ENCODE measurements around the gene ACTL9. TPM values are rescaled to one million over a fixed set of nuclear protein-coding genes. Genes with fewer than 3 reads are reported as not detected.
A peak's percentile ranks its signal among the peaks of the same experiment; 100 is the strongest.

ACTL9 gene
- total RNA-seq, 1 experiment from 2014 or later = not detected

DNA sequence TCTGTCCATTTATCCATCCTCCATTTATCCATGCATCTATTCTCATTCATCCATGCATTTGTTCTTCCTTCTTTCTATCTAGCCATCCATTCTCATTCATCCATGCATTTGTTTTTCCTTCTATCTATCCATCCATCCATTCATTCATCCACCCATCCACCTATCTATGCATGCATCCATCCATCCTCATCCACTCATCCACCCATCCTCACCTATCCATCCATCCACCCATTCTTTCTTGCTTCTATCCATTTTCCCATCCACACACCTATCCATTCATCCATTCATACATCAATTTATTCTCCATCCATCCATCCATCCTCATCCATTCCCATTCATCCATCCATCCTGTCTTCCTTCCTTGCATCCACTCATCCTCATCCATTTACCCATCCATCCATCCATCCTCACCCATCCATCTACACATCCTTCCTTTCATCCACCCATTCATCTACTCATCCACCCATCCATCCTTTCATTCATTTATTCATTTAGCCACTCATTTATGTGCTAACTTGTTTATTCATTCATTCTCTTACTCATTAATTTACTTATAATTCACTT is 20.3 kb downstream of the ACTL9 start:
- Histone ChIP-seq H3K27ac (no peak overlapping the region), H3K4me3 (no peak overlapping the region), H3K36me3 (no peaks in the 10 kb centered on the region), H3K4me1 (replicated peaks) (no peaks in the 10 kb centered on the region), H3K9me3 (replicated peaks) (no peaks in the 10 kb centered on the region; the same call in 1 of the 2 replicates), H3K27me3 (replicated peaks) (no peaks in the 10 kb centered on the region)
- DNase-seq (ENCODE audit: low read depth in 1 of 2, low spot score in 2 of 2) = no peak

GRCh38 chr19:8675066-8675465 is 23.5 kb downstream of the ACTL9 start:
- H3K4me3 ChIP-seq = no peak overlapping the region
- no peaks in the 10 kb centered on the region for H3K27me3 ChIP-seq (replicated peaks)
- H3K27ac ChIP-seq = no peak overlapping the region
- no peaks in the 10 kb centered on the region for H3K36me3 ChIP-seq
- DNase-seq (ENCODE audit: low read depth in 1 of 2, low spot score in 2 of 2) = no peak
- H3K4me1 ChIP-seq (replicated peaks) = no peaks in the 10 kb centered on the region
- no peaks in the 10 kb centered on the region; the same call in 1 of the 2 replicates for H3K9me3 ChIP-seq (replicated peaks)

DNA sequence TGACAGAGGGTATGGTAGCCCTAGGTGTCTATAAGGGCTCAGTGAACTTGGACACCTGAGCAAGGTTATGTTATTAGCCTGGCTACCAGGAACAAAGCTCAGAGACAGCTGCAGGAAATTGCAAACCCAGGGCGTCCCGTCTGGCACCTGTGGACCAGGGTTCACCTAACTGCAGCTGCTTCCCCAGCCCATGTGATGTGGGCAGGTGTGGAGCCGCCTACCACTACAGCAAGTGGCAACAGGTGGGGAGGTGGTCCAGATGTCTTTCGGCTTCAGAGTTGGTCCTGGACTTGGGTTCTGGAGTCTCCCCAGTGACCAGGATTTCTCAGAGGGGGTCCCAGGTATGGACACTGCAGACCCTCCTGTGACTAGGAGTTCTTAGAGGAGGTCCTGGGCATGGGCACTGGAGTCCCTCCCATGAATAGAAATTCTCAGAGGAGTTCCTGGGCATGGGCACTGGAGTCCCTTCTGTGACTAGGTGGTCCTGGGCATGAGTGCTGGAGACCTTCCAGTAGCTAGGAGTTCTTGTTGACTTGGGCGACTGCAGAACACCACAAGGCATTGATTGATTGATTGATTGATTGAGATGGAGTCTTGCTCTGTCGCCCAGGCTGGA is 25.2 kb downstream of the ACTL9 start:
- H3K9me3 ChIP-seq (replicated peaks) = no peaks in the 10 kb centered on the region; the same call in 1 of the 2 replicates
- no peak for DNase-seq (ENCODE audit: low read depth in 1 of 2, low spot score in 2 of 2)

DNA sequence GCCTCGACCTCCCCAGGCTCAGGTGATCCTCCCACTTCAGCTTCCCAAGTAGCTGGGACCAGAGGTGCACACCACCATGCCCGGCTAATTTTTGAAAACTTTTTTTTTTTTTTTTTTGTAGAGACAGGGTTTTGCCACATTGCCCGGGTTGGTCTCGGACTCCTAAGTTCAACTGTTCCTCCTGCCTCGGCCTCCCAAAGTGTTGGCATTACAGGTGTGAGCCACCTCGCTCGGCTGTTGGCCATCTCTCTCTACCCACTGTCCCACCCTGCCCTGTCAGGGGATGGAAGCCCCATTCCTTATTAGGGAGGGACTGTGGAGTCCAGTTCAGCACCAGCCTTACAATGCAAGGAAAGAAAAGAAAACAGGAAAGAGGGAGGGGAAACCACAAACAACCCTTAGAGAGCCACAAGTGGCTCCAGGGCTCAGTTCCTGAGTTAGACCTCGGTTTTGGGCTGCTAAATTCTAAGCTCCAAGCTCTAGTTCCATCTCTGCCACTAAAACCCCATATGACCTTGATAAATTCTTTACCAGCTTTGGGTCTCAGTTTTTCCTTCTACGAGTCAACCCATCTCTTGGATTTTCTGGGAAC is 31.7 kb downstream of the ACTL9 start:
- Histone ChIP-seq H3K27ac (no peak overlapping the region), H3K4me3 (no peak overlapping the region), H3K9me3 (replicated peaks) (no peaks in the 10 kb centered on the region), H3K27me3 (replicated peaks) (no peaks in the 10 kb centered on the region), H3K36me3 (no peaks in the 10 kb centered on the region), H3K4me1 (replicated peaks) (no peaks in the 10 kb centered on the region)
- DNase-seq (ENCODE audit: low read depth in 1 of 2, low spot score in 2 of 2) = no peak

More for the DNA sequence above, 25.2 kb downstream of the ACTL9 start:
- Histone ChIP-seq H3K36me3 (no peaks in the 10 kb centered on the region), H3K27me3 (replicated peaks) (no peaks in the 10 kb centered on the region), H3K4me1 (replicated peaks) (no peaks in the 10 kb centered on the region), H3K27ac (no peak overlapping the region), H3K4me3 (no peak overlapping the region)

DNA sequence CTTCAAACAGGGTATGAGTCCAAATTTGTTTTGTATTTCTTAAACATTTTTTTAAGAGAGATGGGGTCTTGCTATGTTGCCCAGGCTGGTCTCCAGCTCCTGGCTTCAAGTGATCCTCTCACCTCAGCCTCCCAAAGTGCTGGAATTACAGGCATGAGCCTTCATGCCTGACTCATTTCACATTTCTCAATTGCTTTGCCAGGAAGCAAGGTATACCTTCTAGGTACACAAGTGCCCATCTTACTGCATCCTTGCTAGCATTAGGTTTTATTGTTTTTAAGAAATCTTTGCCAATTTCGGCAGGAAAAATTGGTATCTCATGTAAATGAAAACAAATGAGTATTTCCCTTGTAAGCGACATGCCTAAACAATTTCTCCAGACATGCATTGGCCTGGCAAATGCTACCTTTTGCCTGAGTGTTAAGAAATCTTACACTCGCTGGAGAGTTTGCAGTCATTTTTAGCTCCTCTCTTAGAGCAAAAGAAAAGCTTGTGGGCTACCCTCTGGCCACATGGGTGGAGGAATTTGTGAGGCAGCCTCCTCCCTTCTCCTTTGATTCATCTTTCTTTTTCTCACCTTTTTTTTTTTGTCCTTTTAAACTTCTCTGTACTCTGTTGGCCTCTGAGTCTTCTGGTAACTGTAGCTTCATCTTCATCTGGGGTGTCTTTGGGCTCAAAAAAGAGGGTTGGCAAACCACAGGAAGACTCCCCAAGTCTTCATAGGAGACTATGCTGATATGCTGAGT is 33.0 kb downstream of the ACTL9 start:
- Histone ChIP-seq H3K4me3 (no peak overlapping the region), H3K27ac (no peak overlapping the region), H3K27me3 (replicated peaks) (no peaks in the 10 kb centered on the region), H3K36me3 (no peaks in the 10 kb centered on the region), H3K9me3 (replicated peaks) (no peaks in the 10 kb centered on the region), H3K4me1 (replicated peaks) (no peaks in the 10 kb centered on the region)
- no peak for DNase-seq (ENCODE audit: low read depth in 1 of 2, low spot score in 2 of 2)

- no peak overlapping the region for H3K27ac ChIP-seq
- no peak for DNase-seq (ENCODE audit: low read depth in 1 of 2, low spot score in 2 of 2)
- no peaks in the 10 kb centered on the region for H3K36me3 ChIP-seq
- H3K9me3 ChIP-seq (replicated peaks) = no peaks in the 10 kb centered on the region
- no peaks in the 10 kb centered on the region for H3K27me3 ChIP-seq (replicated peaks)
- H3K4me1 ChIP-seq (replicated peaks) = no peaks in the 10 kb centered on the region
- no peak overlapping the region for H3K4me3 ChIP-seq
Observed at GRCh38 chr19:8664671-8665057, 33.9 kb downstream of the ACTL9 start.

GRCh38 chr19:8663920-8664670 is 34.5 kb downstream of the ACTL9 start:
- Histone ChIP-seq H3K36me3 (no peaks in the 10 kb centered on the region), H3K4me3 (no peak overlapping the region), H3K9me3 (replicated peaks) (no peaks in the 10 kb centered on the region), H3K4me1 (replicated peaks) (no peaks in the 10 kb centered on the region), H3K27ac (no peak overlapping the region), H3K27me3 (replicated peaks) (no peaks in the 10 kb centered on the region)
- no peak for DNase-seq (ENCODE audit: low read depth in 1 of 2, low spot score in 2 of 2)

GRCh38 chr19:8662263-8662662 is 36.3 kb downstream of the ACTL9 start:
- 0 out of 2 replicates have a peak, but pooled peaks cover 2% of the 10 kb centered on the region for H3K27me3 ChIP-seq (replicated peaks)
- no peak for DNase-seq (ENCODE audit: low read depth in 1 of 2, low spot score in 2 of 2)
- no peak overlapping the region for H3K27ac ChIP-seq
- H3K36me3 ChIP-seq = no peaks in the 10 kb centered on the region
- no peaks in the 10 kb centered on the region for H3K9me3 ChIP-seq (replicated peaks)
- no peaks in the 10 kb centered on the region for H3K4me1 ChIP-seq (replicated peaks)
- no peak overlapping the region for H3K4me3 ChIP-seq

- no peak overlapping the region for H3K27ac ChIP-seq
- no peaks in the 10 kb centered on the region for H3K4me1 ChIP-seq (replicated peaks)
- no peaks in the 10 kb centered on the region for H3K36me3 ChIP-seq
- no peak overlapping the region for H3K4me3 ChIP-seq
- no peak for DNase-seq (ENCODE audit: low read depth in 1 of 2, low spot score in 2 of 2)
- H3K9me3 ChIP-seq (replicated peaks) = no peaks in the 10 kb centered on the region
- 0 out of 2 replicates have a peak, but pooled peaks cover 2% of the 10 kb centered on the region for H3K27me3 ChIP-seq (replicated peaks)
Observed at GRCh38 chr19:8659905-8660304, 38.7 kb downstream of the ACTL9 start.

DNA sequence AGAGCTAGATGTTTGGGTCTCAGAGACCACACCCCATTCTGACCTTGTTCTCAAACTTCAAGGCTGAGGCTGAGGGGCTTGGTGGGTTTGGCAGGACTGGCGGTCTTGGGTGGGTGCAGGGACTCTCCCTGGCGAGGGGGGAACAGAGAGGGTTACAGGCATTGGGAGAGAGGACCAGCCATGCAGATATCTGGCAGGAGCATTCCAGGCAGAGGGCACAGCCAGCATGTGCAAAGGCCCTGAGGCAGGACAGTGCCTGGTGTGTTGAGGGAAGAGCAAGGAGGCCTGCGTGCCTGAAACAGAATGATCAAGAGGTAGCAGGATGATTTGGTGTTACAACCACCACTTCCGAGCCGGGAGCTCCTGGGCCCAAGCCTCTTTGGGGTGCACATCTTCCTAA is 40.7 kb downstream of the ACTL9 start:
- H3K27ac ChIP-seq = no peak overlapping the region
- H3K27me3 ChIP-seq (replicated peaks) = 0 out of 2 replicates have a peak, but pooled peaks cover 2% of the 10 kb centered on the region
- 0 out of 2 replicates have a peak, but pooled peaks cover 3% of the 10 kb centered on the region for H3K4me1 ChIP-seq (replicated peaks)
- H3K36me3 ChIP-seq = no peaks in the 10 kb centered on the region
- no peak overlapping the region for H3K4me3 ChIP-seq
- no peak for DNase-seq (ENCODE audit: low read depth in 1 of 2, low spot score in 2 of 2)
- H3K9me3 ChIP-seq (replicated peaks) = no peaks in the 10 kb centered on the region

DNA sequence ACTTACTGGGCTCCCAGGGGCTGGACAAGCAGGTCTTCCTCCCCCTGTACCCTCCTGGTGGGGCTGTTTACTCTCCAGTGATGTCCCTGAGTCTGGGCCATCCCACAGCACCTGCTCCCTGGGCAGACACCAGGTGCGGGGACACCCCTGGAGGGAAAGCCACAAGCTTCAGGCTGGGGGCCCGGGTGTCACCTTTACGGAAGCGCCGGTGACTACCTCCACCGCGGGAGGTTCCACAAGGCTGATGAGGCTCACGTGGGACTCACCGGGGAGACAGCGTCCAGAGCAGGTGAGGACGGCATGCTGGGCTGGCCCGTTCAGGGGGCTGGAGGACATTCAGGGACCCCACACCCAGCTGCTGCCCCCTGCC is 43.3 kb downstream of the ACTL9 start:
- Histone ChIP-seq H3K4me3 (no peak overlapping the region), H3K27ac (no peak overlapping the region), H3K36me3 (no peaks in the 10 kb centered on the region), H3K9me3 (replicated peaks) (no peaks in the 10 kb centered on the region), H3K27me3 (replicated peaks) (0 out of 2 replicates have a peak, but pooled peaks cover 2% of the 10 kb centered on the region), H3K4me1 (replicated peaks) (peaks cover 4% of the 10 kb centered on the region; the same call in 1 of the 2 replicates)
- DNase-seq (ENCODE audit: low read depth in 1 of 2, low spot score in 2 of 2) = no peak

DNA sequence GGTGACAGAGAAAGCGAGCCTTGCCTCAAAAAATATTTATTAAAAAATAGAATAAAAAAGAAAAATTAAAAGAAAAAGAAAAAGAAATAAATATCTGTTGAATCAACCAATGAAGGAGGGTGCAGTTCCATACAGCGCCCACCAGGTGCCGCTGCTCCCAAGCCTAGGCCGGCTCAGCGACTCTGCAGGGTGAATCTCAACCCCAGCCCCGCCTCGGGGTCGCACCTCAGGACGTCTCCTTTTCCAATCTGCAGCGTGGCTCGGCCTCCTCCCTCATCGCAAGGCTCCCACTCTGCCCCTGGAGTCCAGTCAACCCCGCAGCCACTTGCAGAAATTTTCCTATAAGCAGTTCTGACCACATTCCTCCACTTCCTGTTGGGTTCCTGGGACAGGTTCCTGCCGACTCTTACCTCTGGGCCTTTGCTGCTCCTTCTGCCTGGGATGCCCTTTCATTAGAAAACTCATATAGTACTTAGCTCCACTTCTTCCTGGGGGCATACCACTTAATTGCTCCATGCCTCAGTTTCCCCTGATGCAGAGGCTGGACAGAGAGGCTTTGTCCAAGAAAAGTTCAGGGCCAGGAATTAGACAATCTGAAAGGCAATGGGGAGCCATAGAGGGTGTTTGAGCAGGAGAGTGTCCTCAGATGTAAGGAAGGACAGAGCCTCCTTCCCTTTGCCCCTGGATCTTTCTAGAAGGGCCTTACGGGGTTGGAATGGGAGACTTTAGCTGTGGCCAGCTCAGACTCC is 43.8 kb downstream of the ACTL9 start:
- Histone ChIP-seq H3K4me3 (no peak overlapping the region), H3K4me1 (replicated peaks) (peaks cover 7% of the 10 kb centered on the region; the same call in 1 of the 2 replicates), H3K27me3 (replicated peaks) (0 out of 2 replicates have a peak, but pooled peaks cover 2% of the 10 kb centered on the region), H3K27ac (no peak overlapping the region), H3K36me3 (no peaks in the 10 kb centered on the region), H3K9me3 (replicated peaks) (no peaks in the 10 kb centered on the region)
- peak in 1 of 2 experiments; percentile 46 for DNase-seq (ENCODE audit: low read depth in 1 of 2, low spot score in 2 of 2)

DNA sequence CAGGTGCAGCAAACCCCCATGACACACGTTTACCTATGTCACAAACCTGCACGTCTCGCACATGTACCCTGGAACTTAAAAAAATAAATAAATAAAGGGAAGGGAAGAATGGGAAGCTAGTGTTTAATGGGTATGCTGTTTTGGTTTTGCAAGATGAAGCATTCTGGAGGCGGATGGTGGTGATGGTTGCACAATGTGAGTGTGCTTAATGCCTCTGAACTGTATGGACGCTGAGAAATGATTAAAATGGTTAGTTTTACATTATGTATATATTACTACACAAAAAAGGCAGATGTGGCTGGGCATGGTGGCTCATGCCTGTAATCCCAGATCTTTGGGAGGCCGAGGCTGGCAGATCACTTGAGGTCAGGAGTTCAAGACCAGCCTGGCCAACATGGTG is 50.4 kb downstream of the ACTL9 start:
- Histone ChIP-seq H3K27me3 (replicated peaks) (no peaks in the 10 kb centered on the region), H3K36me3 (no peaks in the 10 kb centered on the region), H3K9me3 (replicated peaks) (no peaks in the 10 kb centered on the region), H3K4me1 (replicated peaks) (peaks cover 4% of the 10 kb centered on the region; the same call in 1 of the 2 replicates), H3K27ac (no peak overlapping the region), H3K4me3 (no peak overlapping the region)
- no peak for DNase-seq (ENCODE audit: low read depth in 1 of 2, low spot score in 2 of 2)

Measured in SJSA1 (cell line).